Muscle of leg (tissue), 16 donors: ENCODE measurements around the gene TRIM13. TPM values are rescaled to one million over a fixed set of nuclear protein-coding genes. Genes with fewer than 3 reads are reported as not detected.
"Not testable (repeated sequence)": the region's sequence is repeated elsewhere in the genome, so short reads cannot be mapped to it uniquely, and the experiment has no call there.

Source experiments
- DNase-seq: peaks from one replicate; pipeline ENCODE4 v3.0.0; 2013
- H3K27ac ChIP-seq: one replicate; pipeline ENCODE4 v1.5.1; 2013; ENCODE audit warnings: mild to moderate bottlenecking, low read length, control low read depth
- H3K27me3 ChIP-seq: one replicate; pipeline ENCODE4 v1.6.1; 2013; ENCODE audit warnings: low read length; ENCODE audit not compliant: control insufficient read depth, insufficient read depth
- H3K36me3 ChIP-seq: one replicate; pipeline ENCODE4 v1.6.1; 2013; ENCODE audit warnings: low read length; ENCODE audit not compliant: control insufficient read depth, insufficient read depth
- H3K4me1 ChIP-seq: one replicate; pipeline ENCODE4 v1.6.1; 2013; ENCODE audit warnings: low read length; ENCODE audit not compliant: control insufficient read depth, insufficient read depth
- H3K4me3 ChIP-seq: one replicate; pipeline ENCODE4 v1.5.1; 2013; ENCODE audit warnings: low read length, control low read depth
- H3K9me3 ChIP-seq: replicated peaks from 2 replicates; pipeline ENCODE4 v1.6.1; 2013; ENCODE audit warnings: low read depth, low read length; ENCODE audit not compliant: control insufficient read depth
- WGBS: methylation state at CpG from one replicate; pipeline ENCODE4 v1.1.5; 2013; ENCODE audit warnings: missing lambda C conversion rate; ENCODE audit not compliant: insufficient coverage; 5-methylcytosine and 5-hydroxymethylcytosine counted together
- long read RNA-seq, 11 donors: transcript quantifications; one replicate each; lab custom pipeline, GENCODE V29; 2026
- polyA plus RNA-seq, 8 donors: library from polyadenylated mRNA; unstranded; fragments of 120-200 nt; gene quantifications; one replicate each; pipeline versions ENCODE4 v1.2.1 to v1.2.3, GENCODE V29; 2013; ENCODE audit warnings: inconsistent platforms in 1 of 8, low replicate concordance in 1 of 8; ENCODE audit not compliant: insufficient read length in 8 of 8, insufficient read depth in 1 of 8
- total RNA-seq: library from RNA; stranded (reverse); fragments of 120-200 nt; gene quantifications from one replicate; pipeline ENCODE4 v1.2.4, GENCODE V29; 2013

Gene TRIM13, protein sequence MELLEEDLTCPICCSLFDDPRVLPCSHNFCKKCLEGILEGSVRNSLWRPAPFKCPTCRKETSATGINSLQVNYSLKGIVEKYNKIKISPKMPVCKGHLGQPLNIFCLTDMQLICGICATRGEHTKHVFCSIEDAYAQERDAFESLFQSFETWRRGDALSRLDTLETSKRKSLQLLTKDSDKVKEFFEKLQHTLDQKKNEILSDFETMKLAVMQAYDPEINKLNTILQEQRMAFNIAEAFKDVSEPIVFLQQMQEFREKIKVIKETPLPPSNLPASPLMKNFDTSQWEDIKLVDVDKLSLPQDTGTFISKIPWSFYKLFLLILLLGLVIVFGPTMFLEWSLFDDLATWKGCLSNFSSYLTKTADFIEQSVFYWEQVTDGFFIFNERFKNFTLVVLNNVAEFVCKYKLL
- total RNA-seq (21.5 TPM), polyA plus RNA-seq (10 to 100 TPM; 19.7 to 26.4 (median 24.5) TPM)
- long read RNA-seq, donor 1, partial matches to known transcripts = 0 of 2 reads
- long read RNA-seq, donor 1, other reads (novel, unspliced or antisense) = 0 of 2 reads
- long read RNA-seq, donor 2 = 0 reads
- long read RNA-seq, donor 3, full-length matches to known transcripts = 8 of 13 reads
- long read RNA-seq, donor 3, partial matches to known transcripts = 5 of 13 reads
- long read RNA-seq, donor 3, other reads (novel, unspliced or antisense) = 0 of 13 reads
- long read RNA-seq, donor 4, full-length matches to known transcripts = 10 of 10 reads
- long read RNA-seq, donor 4, partial matches to known transcripts = 0 of 10 reads
- long read RNA-seq, donor 4, other reads (novel, unspliced or antisense) = 0 of 10 reads
- long read RNA-seq, donor 5, full-length matches to known transcripts = 13 of 23 reads
- long read RNA-seq, donor 5, partial matches to known transcripts = 10 of 23 reads
- long read RNA-seq, donor 5, other reads (novel, unspliced or antisense) = 0 of 23 reads
- long read RNA-seq, donor 6, full-length matches to known transcripts = 15 of 32 reads
- long read RNA-seq, donor 6, partial matches to known transcripts = 17 of 32 reads
- long read RNA-seq, donor 6, other reads (novel, unspliced or antisense) = 0 of 32 reads
- long read RNA-seq, donor 7, full-length matches to known transcripts = 11 of 11 reads
- long read RNA-seq, donor 7, partial matches to known transcripts = 0 of 11 reads
- long read RNA-seq, donor 7, other reads (novel, unspliced or antisense) = 0 of 11 reads
- long read RNA-seq, donor 8, full-length matches to known transcripts = 13 of 18 reads
- long read RNA-seq, donor 8, partial matches to known transcripts = 5 of 18 reads
- long read RNA-seq, donor 8, other reads (novel, unspliced or antisense) = 0 of 18 reads
- long read RNA-seq, donor 9, full-length matches to known transcripts = 8 of 8 reads
- long read RNA-seq, donor 9, partial matches to known transcripts = 0 of 8 reads
- long read RNA-seq, donor 9, other reads (novel, unspliced or antisense) = 0 of 8 reads
- long read RNA-seq, donor 10, transcript TRIM13-204 (3 exons, 2,607 nt) = major isoform, 9 of 17 reads
- long read RNA-seq, donor 10, transcript TRIM13-206 (3 exons, 1,489 nt) = minor isoform, 7 of 17 reads
- long read RNA-seq, donor 10, partial matches to known transcripts = 0 of 17 reads
- long read RNA-seq, donor 10, other reads (novel, unspliced or antisense) = 0 of 17 reads
- long read RNA-seq, donor 11, full-length matches to known transcripts = 4 of 4 reads
- long read RNA-seq, donor 11, partial matches to known transcripts = 0 of 4 reads
- long read RNA-seq, donor 11, other reads (novel, unspliced or antisense) = 0 of 4 reads

DNA sequence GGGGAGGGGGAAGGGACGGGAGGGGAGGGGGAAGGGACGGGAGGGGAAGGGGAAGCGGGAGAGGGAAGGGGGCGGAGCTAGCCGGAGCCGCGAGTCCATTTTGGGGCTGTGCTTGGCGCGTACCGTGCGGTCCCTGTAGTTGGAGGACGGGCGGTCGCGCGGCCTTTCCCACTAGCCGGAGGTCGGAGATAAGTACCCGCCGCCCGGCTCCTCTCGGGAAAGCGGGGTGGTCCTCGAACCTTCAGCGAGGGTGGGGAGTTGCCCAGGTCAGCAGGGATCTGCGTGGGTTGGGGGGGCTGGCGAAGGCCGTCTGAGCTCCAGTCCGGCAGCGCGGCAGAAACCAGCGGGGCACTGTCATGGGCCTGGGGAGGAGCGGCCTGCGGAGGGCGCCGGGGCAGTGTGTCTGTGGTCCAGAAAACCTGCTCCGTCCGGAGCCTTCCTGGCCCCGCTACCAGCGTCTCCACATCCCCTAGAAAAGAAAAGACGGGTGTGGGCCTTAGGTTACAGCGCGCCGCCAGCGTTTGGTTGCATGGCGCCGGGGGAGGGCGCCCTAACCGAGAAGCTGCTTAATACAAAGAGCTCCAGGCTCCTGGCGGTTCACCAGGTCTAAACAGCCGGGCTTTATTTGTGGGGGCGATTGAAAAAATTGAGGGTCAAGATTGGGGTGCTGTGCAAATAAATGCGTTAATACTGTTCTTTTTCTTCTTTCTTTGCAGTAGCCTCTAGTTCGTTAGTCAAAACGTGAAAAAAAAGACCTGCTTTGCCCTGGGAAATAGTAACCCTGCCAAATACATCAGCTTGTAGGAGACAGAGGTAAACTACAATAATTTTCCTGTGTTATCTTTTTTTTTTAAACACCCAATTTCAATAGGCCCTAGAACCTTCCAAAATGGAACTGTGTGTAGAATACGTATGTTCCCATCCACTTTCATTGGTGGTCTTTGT, at the start of gene TRIM13:
TRIM13 (plus strand) TSS at position 92 of the 945 bp plus-strand sequence. CDS start 14,899 bp downstream, outside the sequence.
- peak; percentile 97 for DNase-seq
- no peaks in the 10 kb centered on the region for H3K27me3 ChIP-seq
- H3K4me1 ChIP-seq = peaks cover 21% of the 10 kb centered on the region
- WGBS = under 1% methylated on average over 50 of the region's 56 CpGs
- H3K4me3 ChIP-seq = peak within 1 kb of the TSS; percentile 86
- H3K9me3 ChIP-seq = no peaks in the 10 kb centered on the region
- H3K27ac ChIP-seq = peak within 1 kb of the TSS; percentile 95
- peaks cover 12% of the 10 kb centered on the region for H3K36me3 ChIP-seq

DNA sequence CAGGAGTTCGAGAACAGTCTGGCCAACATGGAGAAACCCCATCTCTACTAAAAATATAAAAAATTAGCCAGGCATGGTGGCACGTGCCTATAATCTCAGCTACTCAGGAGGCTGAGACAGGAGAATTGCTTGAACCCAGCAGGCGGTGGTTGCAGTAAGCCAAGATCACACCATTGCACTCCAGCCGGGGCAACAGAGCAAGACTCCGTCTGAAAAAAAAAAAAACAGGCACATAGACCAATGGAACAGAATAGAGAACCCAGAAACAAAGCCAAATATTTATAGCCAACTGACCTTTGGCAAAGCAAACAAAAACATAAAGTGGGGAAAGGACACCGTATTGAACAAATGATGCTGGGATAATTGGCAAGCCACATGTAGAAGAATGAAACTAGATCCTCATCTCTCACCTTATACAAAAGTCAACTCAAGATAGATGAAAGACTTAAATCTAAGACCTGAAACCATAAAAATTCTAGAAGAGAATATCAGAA, 48.0 kb upstream of the TRIM13 start:
- not testable (repeated sequence) for H3K9me3 ChIP-seq, H3K4me3 ChIP-seq, H3K4me1 ChIP-seq, H3K27me3 ChIP-seq, H3K36me3 ChIP-seq, H3K27ac ChIP-seq, DNase-seq
- 100% methylated on average over 1 of the region's 6 CpGs for WGBS

DNA sequence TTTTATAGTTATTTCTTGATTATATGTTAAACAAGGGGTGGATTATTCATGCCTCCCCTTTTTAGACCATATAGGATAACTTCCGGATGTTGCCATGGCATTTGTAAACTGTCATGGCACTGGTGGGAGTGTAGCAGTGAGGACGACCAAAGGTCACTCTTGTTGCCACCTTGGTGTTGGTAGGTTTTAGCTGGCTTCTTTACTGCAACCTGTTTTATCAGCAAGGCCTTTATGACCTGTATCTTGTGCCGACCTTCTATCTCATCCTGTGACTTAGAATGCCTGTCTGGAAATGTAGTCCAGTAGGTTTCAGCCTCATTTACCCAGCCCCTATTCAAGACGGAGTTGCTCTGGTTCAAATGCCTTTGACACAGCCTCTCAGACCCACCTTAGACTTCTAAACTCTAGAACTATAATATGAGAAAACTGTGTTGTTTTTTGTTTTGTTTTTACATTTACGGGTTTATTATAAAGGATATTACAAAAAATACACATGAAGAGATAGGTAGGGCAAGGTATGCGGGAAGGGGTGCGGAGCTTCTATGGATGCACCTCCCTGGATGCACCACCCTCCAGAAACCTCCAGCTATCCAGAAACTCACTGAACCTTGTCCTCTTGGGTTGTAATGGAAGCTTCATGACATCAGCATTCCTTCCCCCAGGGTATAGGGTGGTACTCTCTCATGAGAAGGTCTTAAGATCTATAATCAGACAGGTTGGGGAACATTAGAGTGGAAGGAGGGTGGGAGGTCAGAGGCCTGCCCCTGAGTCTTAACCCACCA, 44.9 kb upstream of the TRIM13 start:
- Histone ChIP-seq H3K9me3 (no peaks in the 10 kb centered on the region), H3K27me3 (no peaks in the 10 kb centered on the region), H3K4me1 (no peaks in the 10 kb centered on the region), H3K27ac (no peak overlapping the region), H3K36me3 (no peaks in the 10 kb centered on the region), H3K4me3 (no peak overlapping the region)
- 83% methylated on average over 1 of the region's 7 CpGs for WGBS
- DNase-seq = no peak

- H3K36me3 ChIP-seq = peaks cover 3% of the 10 kb centered on the region
- WGBS = 100% methylated on average over 1 of the region's 1 CpG
- no peak overlapping the region for H3K4me3 ChIP-seq
- no peak for DNase-seq
- peaks cover 2% of the 10 kb centered on the region for H3K9me3 ChIP-seq
- H3K27ac ChIP-seq = no peak overlapping the region
- H3K27me3 ChIP-seq = no peaks in the 10 kb centered on the region
- no peaks in the 10 kb centered on the region for H3K4me1 ChIP-seq
These were observed 43.3 kb upstream of the TRIM13 start for GRCh38 chr13:49953560-49953959.

- Histone ChIP-seq H3K4me3 (no peak overlapping the region), H3K4me1 (no peaks in the 10 kb centered on the region), H3K27me3 (no peaks in the 10 kb centered on the region), H3K27ac (no peak overlapping the region), H3K36me3 (peaks cover 3% of the 10 kb centered on the region), H3K9me3 (peaks cover 5% of the 10 kb centered on the region)
- no peak for DNase-seq
- WGBS = 100% methylated on average over 1 of the region's 2 CpGs
These were observed 42.0 kb upstream of the TRIM13 start for GRCh38 chr13:49954674-49955455.

DNA sequence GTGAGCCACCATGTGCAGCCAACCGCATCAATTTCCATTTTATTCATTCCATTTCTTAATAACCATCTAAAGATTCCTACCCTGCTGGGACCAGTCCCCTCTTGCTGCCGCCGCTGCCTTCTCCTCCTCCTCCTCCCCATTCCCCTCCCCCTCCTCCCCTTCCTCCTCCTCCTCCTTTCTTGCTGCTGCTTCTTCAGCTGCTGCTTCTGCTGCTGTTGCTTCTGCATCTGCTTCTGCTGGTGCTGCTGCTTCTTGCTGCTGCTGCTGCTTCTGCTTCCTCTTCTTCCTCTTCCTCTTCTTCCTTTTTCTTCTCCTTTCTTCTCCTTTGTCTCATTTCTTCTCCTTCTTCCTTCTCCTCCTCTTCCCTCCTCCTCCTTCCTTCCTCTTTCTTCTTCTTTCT, 40.7 kb upstream of the TRIM13 start:
- Histone ChIP-seq H3K27me3 (no peaks in the 10 kb centered on the region), H3K36me3 (peaks cover 3% of the 10 kb centered on the region), H3K27ac (no peak overlapping the region), H3K9me3 (peaks cover 12% of the 10 kb centered on the region), H3K4me1 (no peaks in the 10 kb centered on the region), H3K4me3 (no peak overlapping the region)
- WGBS = 83% methylated on average over 3 of the region's 3 CpGs
- no peak for DNase-seq

GRCh38 chr13:49958321-49958720, 38.5 kb upstream of the TRIM13 start:
- no peaks in the 10 kb centered on the region for H3K4me1 ChIP-seq
- WGBS = 94% methylated on average over 3 of the region's 3 CpGs
- peaks cover 18% of the 10 kb centered on the region for H3K9me3 ChIP-seq
- DNase-seq = no peak
- H3K36me3 ChIP-seq = peaks cover 3% of the 10 kb centered on the region
- no peak overlapping the region for H3K4me3 ChIP-seq
- no peak overlapping the region for H3K27ac ChIP-seq
- no peaks in the 10 kb centered on the region for H3K27me3 ChIP-seq
